NCI-H2196 treated with DMSO at 0.1 percent for 48 hours (cell line): ENCODE results near the gene RAB11FIP4.

Experiments
- DNase-seq: peaks from one replicate; lab custom pipeline; 2025; ENCODE audit not compliant: unreplicated experiment; lab: John Stamatoyannopoulos, UW

The RAB11FIP4 gene

GRCh38 chr17:31404028-31404949 lies 12.8 kb downstream of the RAB11FIP4 start:
- DNase-seq = no peak

GRCh38 chr17:31405890-31406371 lies 14.5 kb downstream of the RAB11FIP4 start:
- DNase-seq = no peak

GRCh38 chr17:31408586-31408985 lies 17.1 kb downstream of the RAB11FIP4 start:
- DNase-seq = no peak

- no peak for DNase-seq
These were observed 20.3 kb downstream of the RAB11FIP4 start for GRCh38 chr17:31411707-31412285.

- no peak for DNase-seq
These were observed 21.0 kb downstream of the RAB11FIP4 start for GRCh38 chr17:31412511-31412910.

GRCh38 chr17:31413081-31413799 lies 21.8 kb downstream of the RAB11FIP4 start:
- DNase-seq = no peak

- no peak for DNase-seq
These were observed 22.5 kb downstream of the RAB11FIP4 start for GRCh38 chr17:31413874-31414549.

- no peak for DNase-seq
These were observed 23.1 kb downstream of the RAB11FIP4 start for GRCh38 chr17:31414550-31414918.

GRCh38 chr17:31415004-31415454 lies 23.6 kb downstream of the RAB11FIP4 start:
- no peak for DNase-seq

GRCh38 chr17:31415640-31416502 lies 24.4 kb downstream of the RAB11FIP4 start:
- DNase-seq = no peak

GRCh38 chr17:31416503-31416923 lies 25.0 kb downstream of the RAB11FIP4 start:
- DNase-seq = no peak

GRCh38 chr17:31417051-31417792 lies 25.7 kb downstream of the RAB11FIP4 start:
- no peak for DNase-seq

GRCh38 chr17:31418773-31419350 lies 27.4 kb downstream of the RAB11FIP4 start:
- DNase-seq = no peak

- DNase-seq = no peak
These were observed 31.0 kb downstream of the RAB11FIP4 start for GRCh38 chr17:31422443-31422842.

- DNase-seq = no peak
These were observed 33.4 kb downstream of the RAB11FIP4 start for GRCh38 chr17:31424944-31425281.

- DNase-seq = no peak
These were observed 34.0 kb downstream of the RAB11FIP4 start for GRCh38 chr17:31425282-31426040.

- DNase-seq = no peak
These were observed 36.2 kb downstream of the RAB11FIP4 start for GRCh38 chr17:31427684-31428083.

- no peak for DNase-seq
These were observed 36.6 kb downstream of the RAB11FIP4 start for GRCh38 chr17:31428111-31428510.
